Activated T-cell treated with anti-CD3 and anti-CD28 coated beads for 4 hours (primary cell): ENCODE measurements around the gene EPS8L2.

Source experiments
- DNase-seq: peaks from one replicate; pipeline ENCODE4 v3.0.0-alpha.2; 2020

EPS8L2 gene

DNA sequence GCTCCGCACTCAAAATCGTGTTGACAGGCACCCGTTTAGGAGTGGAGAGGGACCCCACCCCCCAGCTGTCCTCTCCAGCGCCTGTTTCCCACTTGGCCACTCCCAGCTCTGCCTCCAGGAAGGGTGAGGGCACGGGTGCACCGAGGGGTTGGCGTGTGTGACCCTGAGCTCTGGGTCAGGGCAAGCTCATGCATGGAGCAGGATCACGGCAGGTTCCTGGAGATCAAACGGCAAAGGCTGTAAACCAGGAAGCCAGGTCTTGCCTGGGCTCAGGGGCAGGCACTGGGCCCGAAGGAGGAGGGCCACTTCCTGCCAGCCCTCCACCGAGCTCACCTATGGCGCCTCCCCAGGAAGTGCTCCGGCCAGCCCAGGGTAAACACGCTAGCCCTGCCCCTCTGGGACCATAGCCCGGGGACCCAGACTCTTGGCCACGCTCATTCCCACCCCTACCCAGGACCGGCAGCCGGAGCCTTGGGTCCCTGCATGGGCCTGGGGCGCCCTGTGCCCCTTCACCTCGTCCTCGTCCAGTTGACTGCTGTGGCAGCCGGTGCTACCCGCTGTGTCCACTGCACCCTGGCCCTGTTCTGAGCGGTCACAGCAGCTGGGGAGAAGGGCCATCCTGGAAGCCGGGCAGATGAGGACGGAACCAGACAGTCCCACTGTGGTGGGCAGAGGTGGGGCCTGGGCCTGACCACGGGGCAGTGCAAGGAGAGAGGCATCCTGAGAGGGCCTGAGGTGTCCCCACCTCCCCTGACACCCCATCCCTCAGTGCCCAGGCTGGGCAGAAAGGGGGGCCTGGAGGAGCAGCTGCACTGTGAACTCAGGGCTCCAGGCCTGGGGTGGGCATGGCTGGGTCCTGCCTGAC, 1.0 kb upstream of the EPS8L2 start:
- DNase-seq, result no peak

DNA sequence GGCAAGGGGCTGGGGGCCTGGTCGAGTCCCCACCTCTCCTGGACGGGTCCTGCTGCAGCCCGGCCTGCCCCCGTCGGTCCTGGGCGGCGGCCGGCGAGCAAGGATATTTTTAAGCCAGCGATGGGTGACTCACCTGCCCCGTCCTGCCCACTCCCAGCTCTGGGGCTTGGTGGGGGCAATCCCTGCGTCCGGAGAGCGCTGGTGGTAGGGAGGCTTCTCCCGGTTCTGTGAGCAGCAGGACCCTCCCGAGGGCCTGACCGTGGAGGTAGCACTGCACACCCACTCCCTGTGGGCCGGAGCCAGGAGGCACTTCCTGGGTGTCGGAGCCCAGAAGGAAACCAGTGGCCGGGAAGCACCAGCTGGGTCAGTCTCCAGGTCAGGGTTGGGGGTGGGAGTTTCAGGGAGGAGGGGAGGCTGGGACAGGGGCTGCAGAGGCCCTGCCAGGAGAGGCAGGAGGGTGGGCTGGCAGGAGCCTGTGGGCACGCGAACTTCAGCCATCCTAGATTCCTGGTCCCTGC, 467 bp downstream of the EPS8L2 start:
- DNase-seq, result no peak

DNA sequence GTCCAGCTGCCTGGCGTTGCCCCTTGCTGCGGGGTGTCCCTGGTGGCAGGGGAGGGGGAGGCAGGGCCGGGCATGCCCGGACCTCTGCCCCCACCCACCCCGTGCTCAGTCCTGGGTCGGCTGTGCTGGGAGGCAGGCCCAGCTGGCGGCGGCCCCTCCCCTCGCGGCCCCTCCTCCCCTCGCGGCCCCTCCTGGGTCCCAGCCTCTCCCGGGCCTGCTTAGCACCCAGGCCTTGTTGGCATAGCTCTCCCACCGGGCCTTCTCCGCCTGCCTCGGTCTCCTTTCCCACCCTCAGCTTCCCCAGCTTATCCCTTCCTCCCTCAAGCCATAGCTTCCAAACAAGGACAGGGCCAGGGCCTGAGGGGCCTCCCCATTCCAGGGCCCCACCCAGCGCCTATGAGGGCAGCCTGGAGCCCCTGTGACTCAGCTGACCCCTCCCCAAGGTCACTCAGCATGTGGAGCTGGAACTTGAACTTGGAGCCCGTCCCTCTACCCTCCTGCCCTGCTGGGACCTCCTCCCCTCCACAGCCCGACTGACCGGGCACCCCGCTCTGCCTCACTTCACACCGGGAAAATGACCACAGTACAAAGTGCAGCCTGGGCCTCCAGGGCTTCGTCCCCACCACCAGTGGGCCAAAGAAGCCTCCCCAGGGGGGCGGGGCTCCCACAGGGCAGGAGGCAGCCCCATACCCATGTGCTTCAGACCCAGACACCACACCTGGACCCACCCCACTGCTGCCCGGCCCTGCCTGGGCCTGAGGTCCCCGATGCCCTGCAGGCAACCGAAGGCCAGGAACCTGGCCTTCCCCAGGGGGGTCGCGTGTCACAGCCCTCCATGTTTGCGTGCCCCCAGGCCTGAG, 1.2 kb downstream of the EPS8L2 start:
- DNase-seq, result no peak

DNA sequence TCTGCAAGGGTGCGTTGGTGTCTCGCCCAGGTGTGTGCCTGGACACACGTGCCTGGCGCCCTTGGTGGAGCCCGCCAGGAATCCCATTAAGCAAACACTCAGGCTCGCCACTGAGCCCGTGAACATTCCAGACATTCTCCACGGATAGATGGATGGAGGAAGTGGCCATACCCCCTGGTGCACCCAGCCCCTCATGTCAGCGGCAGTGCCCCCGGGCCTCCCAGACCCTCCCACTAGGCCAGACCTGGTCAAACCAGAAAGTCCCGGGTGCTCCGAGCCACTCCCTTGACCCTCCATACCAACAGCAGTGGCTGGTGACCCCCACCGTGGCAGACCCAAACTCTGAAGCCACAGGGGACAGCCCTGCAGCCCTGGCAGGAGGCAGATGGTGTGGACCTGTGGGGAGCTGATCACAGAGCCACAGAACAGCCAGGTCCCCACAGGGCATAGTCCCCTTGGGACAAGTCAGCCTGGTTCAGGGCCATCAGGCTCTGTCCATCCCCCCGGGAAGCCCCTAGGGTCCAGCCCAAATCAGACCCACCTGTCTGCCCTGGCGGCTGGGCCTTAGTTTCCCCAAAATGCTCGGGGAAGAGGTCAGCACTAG, 1.9 kb downstream of the EPS8L2 start:
- no peak for DNase-seq

DNA sequence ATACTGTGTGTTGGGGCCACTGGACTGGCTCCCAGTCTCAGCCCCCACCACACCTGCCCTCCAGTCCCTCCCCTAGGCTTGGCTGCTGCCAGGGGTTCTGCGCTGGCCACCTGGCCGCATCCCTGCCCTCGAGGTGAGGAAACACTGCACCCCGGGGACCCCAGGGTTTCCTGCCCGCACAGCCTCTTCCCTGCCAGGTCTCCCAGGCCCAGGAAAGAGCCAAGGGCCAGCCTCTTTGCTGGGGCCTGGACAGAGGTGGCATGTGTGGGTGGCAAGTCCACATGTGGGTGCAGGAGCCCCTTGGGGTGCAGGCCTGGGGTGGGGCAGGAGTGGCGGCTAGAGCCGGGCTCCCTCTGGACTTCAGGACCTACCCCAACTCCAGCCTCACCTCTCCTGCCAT, 2.5 kb downstream of the EPS8L2 start:
- no peak for DNase-seq

DNA sequence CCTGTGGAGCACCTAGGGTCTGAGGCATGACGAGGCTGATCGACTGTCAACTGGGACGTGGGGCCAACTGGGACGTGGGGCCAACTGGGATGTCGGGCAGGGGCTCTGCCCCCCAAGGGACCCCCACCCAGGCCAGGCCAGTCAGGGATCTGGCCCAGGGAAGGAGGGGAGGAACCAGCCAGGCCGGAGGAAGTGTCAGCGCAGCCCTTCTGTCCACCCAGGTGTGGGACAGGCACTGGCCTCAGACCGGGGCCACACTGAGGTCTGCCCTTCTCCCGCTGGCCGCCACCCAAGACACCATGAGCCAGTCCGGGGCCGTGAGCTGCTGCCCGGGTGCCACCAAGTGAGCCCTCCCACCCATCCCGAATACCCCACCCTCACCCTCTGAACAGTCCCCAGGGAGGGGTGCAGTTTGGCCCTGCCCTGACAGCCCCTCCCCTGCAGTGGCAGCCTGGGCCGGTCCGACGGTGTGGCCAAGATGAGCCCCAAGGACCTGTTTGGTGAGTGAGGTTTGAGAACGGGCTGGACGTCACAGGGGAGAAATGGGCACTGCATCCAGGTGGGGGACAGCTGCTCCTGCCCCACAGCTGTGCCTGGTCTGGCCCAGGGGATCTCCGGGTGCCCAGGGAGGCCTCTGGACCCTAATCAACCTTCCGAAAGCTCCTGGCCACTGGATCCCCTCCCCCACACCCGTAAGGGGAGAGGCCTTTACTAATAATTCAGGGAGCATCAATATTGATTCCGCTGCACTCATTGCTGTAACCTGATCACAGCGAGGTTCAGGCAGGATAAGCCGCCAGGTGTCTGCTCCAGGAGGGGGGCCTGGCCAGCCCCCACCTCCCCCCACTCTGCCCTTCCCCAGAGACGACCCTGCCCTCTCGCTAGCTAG, 3.3 kb downstream of the EPS8L2 start:
- DNase-seq, result no peak

DNA sequence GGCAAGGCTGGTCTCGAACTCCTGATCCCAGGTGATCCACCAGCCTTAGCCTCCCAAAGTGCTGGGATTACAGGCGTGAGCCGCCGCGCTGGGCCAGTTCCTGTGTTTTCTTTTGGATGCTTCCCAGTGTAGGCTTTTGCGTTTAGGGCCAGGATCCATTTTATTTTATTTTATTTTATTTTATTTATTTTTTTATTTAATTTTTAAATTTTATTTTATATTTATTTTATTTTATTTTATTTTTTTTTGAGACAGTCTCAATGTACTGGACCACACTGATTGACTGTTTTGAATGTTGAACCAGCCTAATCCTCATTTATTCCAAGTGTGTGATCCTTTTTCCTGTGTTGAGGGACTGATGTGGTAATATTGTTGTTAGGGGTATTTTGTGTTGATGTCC, 8.4 kb downstream of the EPS8L2 start:
- no peak for DNase-seq

DNA sequence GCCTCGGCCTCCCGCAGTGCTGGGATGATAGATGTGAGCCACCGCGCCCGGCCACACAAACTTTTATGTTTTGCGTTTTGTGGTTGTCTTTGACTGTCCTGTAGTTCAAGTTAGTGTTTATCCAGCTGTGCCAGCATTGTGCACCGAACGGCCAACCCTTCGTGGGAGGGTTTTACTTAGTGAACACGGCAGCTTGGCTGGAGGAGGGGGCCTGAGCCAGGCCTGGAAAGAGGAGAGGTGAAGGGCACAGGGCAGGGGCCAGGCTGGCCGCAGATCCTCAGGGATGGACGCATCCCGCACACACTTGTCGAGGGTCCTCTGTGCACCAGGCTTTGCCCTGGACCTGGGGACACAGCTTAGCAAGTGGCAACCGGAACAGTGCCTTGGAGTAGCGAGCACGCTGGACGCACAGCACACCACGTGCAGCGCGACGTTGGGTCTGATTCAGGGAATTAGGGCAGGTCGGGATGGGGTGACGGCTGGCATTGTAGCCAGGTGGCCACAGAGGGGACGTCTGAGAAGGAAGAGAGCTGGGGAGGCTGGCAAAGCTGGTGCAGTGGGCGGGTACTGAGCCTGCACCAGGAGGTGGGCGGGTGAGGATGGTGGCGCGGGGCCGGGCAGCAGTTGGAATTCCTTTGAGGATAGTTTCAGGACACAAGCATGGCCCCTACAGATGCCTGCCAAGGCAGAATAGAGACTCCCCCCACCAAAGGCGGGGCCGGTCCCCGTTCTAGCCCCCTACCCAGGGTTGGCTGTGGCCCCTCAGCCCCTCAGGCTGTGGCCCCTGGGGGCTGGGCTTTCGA, 13.4 kb downstream of the EPS8L2 start:
- DNase-seq, result no peak

DNA sequence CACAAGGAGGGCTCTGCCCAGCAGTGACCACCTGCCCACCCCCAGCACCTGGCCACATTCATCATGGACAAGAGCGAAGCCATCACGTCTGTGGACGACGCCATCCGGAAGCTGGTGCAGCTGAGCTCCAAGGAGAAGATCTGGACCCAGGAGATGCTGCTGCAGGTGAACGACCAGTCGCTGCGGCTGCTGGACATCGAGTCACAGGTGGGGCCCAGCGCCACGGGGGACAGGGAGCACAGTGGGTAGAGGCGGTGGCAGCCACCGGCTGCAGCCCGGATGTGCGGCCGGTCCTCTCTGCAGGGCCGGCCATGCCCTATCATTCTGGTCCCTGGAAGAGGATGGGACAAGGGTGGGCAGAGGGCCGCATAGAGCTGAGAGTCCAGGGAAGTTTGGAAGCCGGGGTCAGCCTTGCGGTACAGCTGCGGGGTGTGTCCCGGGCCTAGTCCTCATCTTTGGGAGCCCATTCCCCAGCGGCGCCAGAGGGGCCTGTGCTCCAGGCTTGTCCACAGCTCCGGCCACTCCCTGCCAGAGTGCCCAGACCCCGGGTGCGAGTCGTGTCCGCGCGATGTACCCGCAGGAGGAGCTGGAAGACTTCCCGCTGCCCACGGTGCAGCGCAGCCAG, 14.1 kb downstream of the EPS8L2 start:
- DNase-seq, result no peak

DNA sequence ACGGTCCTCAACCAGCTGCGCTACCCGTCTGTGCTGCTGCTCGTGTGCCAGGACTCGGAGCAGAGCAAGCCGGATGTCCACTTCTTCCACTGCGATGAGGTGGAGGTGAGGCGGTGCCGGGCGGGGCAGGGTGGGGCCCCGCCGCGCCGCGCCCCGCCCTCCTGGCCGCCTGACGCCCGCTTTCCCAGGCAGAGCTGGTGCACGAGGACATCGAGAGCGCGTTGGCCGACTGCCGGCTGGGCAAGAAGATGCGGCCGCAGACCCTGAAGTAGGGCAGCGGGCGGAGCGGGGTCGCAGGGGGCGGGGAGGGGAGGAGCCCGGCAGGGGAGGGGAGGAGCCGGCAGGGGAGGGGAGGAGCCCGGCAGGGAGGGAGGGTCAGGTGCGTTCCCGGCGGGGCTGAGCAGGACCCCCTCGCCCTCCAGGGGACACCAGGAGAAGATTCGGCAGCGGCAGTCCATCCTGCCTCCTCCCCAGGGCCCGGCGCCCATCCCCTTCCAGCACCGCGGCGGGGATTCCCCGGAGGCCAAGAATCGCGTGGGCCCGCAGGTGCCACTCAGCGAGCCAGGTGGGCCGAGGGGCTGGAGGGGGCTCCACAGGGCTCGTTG, 14.7 kb downstream of the EPS8L2 start:
- peak; percentile 28 for DNase-seq

DNA sequence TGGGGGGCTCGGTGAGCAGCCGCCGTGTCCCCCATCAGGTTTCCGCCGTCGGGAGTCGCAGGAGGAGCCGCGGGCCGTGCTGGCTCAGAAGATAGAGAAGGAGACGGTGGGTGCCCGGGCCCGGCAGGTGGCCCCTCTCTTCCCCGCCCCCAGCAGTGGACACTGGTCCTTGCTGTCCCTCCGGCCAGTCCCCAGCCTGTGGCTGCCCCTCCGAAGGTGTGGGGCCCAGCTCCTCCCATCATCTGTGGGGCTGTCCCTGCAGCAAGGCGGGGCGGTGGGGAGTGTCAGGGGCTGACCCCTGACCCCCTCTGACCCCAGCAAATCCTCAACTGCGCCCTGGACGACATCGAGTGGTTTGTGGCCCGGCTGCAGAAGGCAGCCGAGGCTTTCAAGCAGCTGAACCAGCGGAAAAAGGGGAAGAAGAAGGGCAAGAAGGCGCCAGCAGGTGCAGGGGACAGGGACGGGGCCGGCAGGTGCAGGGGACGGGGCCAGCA, 15.3 kb downstream of the EPS8L2 start:
- no peak for DNase-seq

DNA sequence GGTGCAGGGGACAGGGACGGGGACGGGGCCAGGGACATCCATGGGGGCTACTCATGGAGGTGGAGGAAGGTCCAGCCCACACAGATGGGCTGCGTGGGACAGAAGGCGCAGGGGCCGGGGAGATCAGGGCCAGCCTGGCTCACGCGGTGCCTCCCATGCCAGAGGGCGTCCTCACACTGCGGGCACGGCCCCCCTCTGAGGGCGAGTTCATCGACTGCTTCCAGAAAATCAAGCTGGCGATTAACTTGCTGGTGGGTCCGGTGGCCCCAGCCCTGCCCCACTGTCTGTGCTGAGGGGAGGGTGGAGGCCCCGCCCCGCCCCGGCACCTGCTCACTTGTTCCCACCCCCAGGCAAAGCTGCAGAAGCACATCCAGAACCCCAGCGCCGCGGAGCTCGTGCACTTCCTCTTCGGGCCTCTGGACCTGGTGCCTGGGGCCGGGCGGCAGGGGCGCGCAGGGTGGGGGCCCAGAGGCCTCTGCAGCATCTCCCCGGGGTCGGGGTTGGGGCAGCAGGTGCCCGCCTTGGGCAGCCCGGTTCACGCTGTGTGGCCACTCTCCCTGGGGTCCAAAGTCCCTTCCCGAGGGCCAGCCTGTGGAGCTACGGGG, 15.8 kb downstream of the EPS8L2 start:
- peak; percentile 33 for DNase-seq

DNA sequence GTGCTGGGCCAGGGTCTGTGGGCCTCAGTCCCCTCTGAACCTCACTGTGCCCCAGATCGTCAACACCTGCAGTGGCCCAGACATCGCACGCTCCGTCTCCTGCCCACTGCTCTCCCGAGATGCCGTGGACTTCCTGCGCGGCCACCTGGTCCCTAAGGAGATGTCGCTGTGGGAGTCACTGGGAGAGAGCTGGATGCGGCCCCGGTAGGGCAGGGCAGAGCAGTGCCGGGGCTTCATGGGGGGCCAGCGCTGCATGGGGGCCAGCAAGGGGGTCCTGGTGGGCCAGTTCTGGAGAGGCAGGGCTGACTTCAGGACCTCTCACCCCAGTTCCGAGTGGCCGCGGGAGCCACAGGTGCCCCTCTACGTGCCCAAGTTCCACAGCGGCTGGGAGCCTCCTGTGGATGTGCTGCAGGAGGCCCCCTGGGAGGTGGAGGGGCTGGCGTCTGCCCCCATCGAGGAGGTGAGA, 16.3 kb downstream of the EPS8L2 start:
- no peak for DNase-seq

DNA sequence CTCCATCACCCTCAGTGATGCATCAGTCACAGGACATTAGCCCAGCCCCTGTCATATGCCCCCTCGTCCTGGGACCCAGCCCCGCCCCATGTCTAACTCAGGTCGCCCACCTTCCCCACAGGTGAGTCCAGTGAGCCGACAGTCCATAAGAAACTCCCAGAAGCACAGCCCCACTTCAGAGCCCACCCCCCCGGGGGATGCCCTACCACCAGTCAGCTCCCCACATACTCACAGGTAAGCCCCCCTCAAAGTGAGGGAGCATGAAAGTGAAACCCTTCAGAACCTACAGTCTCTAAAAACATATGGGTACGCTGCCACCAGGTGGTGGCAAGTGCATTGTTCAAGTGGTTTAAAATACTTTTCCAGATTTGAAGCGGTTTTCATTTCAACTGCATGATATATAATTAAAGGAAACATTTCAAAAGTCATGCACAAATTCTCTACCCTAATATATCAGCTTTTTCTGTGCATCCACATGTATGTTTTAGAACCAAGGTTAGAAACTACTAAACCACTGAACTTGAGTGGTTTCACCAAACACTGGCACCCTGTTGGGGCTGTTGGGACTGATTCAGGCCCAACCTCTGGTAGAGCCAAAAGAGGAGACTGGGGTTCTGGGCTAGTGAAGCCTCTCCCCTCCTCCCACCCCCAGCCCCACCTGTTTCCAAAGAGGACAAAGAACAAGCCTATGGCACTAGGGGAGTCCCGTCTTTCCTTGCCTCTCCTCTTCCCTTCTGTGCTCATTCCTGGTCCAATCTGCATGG, 17.3 kb downstream of the EPS8L2 start:
- peak; percentile 51 for DNase-seq

DNA sequence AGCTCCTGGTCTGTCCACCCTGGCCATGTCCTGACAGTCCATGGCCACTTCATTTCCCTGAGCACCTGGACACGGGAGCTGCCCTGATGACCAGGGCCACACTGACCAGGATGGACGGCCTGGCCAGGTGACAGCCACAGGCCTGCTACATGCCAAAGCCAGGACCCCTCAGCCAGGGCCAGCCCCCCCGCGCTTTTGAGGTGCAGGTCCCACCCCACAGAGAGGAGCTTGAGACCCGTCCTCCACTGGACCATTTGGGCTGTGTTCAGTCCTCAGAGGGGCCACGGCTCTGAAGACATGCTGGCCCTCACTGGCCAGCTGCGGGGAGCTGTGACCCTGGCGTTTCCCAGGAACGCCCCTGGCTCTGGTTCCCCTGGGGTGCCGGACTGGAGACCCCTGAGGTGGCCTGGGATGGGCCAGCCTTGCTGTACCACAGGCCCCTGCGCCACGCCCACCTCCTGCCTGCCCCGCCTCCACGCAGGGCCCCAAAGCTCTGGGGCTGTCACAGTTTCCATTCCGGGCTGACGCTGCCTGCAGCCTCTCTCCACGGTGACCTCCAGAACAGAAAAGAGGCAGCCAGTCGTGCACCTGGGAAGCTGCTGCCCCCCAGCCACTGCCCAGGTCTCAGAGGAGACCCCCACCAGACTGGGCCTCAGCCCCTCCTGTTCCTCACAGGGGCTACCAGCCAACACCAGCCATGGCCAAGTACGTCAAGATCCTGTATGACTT, 18.2 kb downstream of the EPS8L2 start:
- no peak for DNase-seq

DNA sequence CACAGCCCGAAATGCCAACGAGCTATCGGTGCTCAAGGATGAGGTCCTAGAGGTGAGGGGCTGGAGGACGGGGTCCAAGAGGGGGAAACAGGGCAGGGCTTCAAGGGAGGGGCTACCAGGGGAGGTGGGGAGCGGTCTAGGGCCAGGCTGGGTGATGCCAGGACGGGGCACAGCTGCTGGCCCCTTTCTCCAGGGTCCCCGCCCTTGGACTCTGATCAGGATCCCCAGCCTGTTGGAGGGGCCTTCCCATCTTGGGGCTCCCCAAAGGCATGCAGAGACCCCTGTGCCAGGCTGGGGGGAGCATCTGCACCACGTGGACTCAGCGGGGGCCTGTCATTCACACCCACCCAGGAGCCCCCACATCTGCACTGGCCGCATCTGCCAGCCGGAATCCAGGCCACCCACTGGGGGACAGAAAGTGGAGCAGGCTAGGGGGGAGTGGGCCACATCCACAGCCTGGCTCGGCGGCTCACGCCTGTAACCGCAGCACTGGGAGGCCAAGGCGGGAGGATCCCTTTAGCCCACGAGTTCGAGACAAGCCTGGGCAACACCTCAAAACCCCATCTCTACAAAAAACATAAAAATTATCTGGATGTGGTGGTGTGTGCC, 18.9 kb downstream of the EPS8L2 start:
- DNase-seq, result no peak

DNA sequence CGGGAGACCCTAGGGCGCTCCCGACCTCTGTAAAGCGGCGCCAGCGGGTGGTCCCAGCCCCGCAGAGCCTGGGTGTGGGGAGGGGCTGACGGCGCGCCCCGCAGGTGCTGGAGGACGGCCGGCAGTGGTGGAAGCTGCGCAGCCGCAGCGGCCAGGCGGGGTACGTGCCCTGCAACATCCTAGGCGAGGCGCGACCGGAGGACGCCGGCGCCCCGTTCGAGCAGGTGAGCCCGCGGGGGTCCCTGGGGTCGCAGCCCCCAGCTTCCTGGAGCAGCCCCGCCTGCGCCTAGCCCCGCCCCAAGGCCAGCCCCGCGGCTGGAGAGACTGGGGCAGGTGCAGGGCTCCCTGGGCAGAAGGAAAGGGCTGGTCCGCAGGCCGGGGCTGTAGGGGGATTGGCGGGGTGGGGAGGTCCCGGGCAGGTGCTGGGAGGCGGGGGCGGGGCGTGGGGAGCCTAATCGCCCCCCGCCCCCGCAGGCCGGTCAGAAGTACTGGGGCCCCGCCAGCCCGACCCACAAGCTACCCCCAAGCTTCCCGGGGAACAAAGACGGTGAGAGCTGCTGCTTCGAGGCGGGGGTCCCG, 19.7 kb downstream of the EPS8L2 start:
- no peak for DNase-seq
